HepG2 (cell line): ENCODE data around the gene HINFP. TPM values are rescaled to one million over a fixed set of nuclear protein-coding genes. Genes with fewer than 3 reads are reported as not detected.

Experiments
- AHDC1 ChIP-seq: sonication (generic); formaldehyde crosslinking; IDR thresholded peaks from 2 replicates; pipeline ENCODE4 v1.5.1; 2020; ENCODE audit warnings: mild to moderate bottlenecking, missing genetic modification reagents, borderline replicate concordance
- CBFB ChIP-seq: sonication (generic); formaldehyde crosslinking; IDR thresholded peaks from 2 replicates; pipeline ENCODE4 v1.4.0; 2020; ENCODE audit warnings: missing genetic modification reagents
- EEA1 ChIP-seq: sonication (generic); formaldehyde crosslinking; IDR thresholded peaks from 2 replicates; pipeline ENCODE4 v1.5.1; 2020; ENCODE audit warnings: mild to moderate bottlenecking, missing genetic modification reagents, borderline replicate concordance
- ISX ChIP-seq: sonication (generic); formaldehyde crosslinking; conservative IDR thresholded peaks from 2 replicates; pipeline ENCODE4 v1.5.0; 2020; ENCODE audit warnings: missing genetic modification reagents
- LBX2 ChIP-seq: sonication (generic); formaldehyde crosslinking; IDR thresholded peaks from 2 replicates; pipeline ENCODE4 v1.5.0; 2020; ENCODE audit warnings: missing genetic modification reagents, mild to moderate bottlenecking, borderline replicate concordance
- MAZ ChIP-seq, 2 experiments: sonication (generic) in 1 of 2; formaldehyde crosslinking in 1 of 2; IDR thresholded peaks; 2 replicates each; pipeline versions ENCODE4 v1.5.0 to v1.6.1; 2012 to 2020; ENCODE audit warnings: low read depth in 2 of 2, mild to moderate bottlenecking in 2 of 2, borderline replicate concordance in 1 of 2, improper control_type of control experiment in 1 of 2, low read length in 1 of 2, missing genetic modification reagents in 1 of 2, moderate library complexity in 1 of 2
- RBFOX2 ChIP-seq: fragments of 200-400 bp; formaldehyde crosslinking; IDR thresholded peaks from 2 replicates; pipeline ENCODE4 v1.6.1; 2017; ENCODE audit warnings: low read depth, mild to moderate bottlenecking, low read length
- SP1 ChIP-seq, 2 experiments: fragments of 450-650 bp in 1 of 2; sonication (generic) in 1 of 2; formaldehyde crosslinking in 1 of 2; IDR thresholded peaks; 2 replicates each; pipeline versions ENCODE4 v1.4.0 to v1.6.1; 2016 to 2020; ENCODE audit warnings: missing genetic modification reagents in 1 of 2
- ZFP37 ChIP-seq: sonication (generic); formaldehyde crosslinking; IDR thresholded peaks from 2 replicates; pipeline ENCODE4 v1.4.0; 2020; ENCODE audit warnings: missing genetic modification reagents, borderline replicate concordance
- ZNF317 ChIP-seq: sonication (generic); formaldehyde crosslinking; IDR thresholded peaks from 2 replicates; pipeline ENCODE4 v1.5.0; 2020; ENCODE audit warnings: mild to moderate bottlenecking, missing genetic modification reagents
- ZNF501 ChIP-seq: sonication (generic); formaldehyde crosslinking; IDR thresholded peaks from 2 replicates; pipeline ENCODE4 v1.5.1; 2020; ENCODE audit warnings: mild to moderate bottlenecking, moderate library complexity, missing genetic modification reagents
- ZNF616 ChIP-seq: sonication (generic); formaldehyde crosslinking; IDR thresholded peaks from 2 replicates; pipeline ENCODE4 v1.5.0; 2020; ENCODE audit warnings: low read depth, mild to moderate bottlenecking, missing genetic modification reagents
- ZNF619 ChIP-seq: sonication (generic); formaldehyde crosslinking; IDR thresholded peaks from 2 replicates; pipeline ENCODE4 v1.4.0; 2020; ENCODE audit warnings: mild to moderate bottlenecking, missing genetic modification reagents
- polyA plus RNA-seq, 8 experiments: library from polyadenylated mRNA; depleted of rRNA in 3 of 8; stranded (reverse) in 7 of 8; unstranded in 1 of 8; fragments of >200 nt; fragmentation: Illumina TruSeq in 4 of 8; extraction: Trizol in 4 of 8; gene quantifications; 2 replicates each; pipeline versions ENCODE4 v1.2.1 to v1.2.3, GENCODE V29; 2011 to 2016; ENCODE audit warnings: low read depth in 4 of 8, missing spikeins in 1 of 8, mixed read lengths in 1 of 8; ENCODE audit not compliant: insufficient read depth in 1 of 8
- total RNA-seq, 5 experiments: library from RNA; depleted of rRNA; stranded (reverse); fragments of >200 nt; fragmentation: Illumina TruSeq; extraction: Trizol; gene quantifications; 2 replicates each; pipeline ENCODE4 v1.2.3, GENCODE V29; 2016; ENCODE audit warnings: low read depth in 1 of 5
- TF ChIP-seq, protein P1 (sequence below): sonication (generic); formaldehyde crosslinking; IDR thresholded peaks from 2 replicates; pipeline ENCODE4 v1.9.0; 2021; ENCODE audit warnings: missing genetic modification reagents, borderline replicate concordance
- TF ChIP-seq, protein P2 (sequence below): IDR thresholded peaks from 2 replicates; pipeline ENCODE4 v1.6.1; 2016; ENCODE audit warnings: missing compliant biosample characterization, missing genetic modification reagents, borderline replicate concordance

Gene HINFP
- total and polyA plus RNA-seq, 2 of the 13 experiments (the other 11 are each of a cell fraction or from before 2014, with no cell fraction given), result 15.1 to 21.4 TPM

GRCh38 chr11:119121008-119121810, at the start of gene HINFP (continued):
- TF ChIP-seq, protein P1, sequence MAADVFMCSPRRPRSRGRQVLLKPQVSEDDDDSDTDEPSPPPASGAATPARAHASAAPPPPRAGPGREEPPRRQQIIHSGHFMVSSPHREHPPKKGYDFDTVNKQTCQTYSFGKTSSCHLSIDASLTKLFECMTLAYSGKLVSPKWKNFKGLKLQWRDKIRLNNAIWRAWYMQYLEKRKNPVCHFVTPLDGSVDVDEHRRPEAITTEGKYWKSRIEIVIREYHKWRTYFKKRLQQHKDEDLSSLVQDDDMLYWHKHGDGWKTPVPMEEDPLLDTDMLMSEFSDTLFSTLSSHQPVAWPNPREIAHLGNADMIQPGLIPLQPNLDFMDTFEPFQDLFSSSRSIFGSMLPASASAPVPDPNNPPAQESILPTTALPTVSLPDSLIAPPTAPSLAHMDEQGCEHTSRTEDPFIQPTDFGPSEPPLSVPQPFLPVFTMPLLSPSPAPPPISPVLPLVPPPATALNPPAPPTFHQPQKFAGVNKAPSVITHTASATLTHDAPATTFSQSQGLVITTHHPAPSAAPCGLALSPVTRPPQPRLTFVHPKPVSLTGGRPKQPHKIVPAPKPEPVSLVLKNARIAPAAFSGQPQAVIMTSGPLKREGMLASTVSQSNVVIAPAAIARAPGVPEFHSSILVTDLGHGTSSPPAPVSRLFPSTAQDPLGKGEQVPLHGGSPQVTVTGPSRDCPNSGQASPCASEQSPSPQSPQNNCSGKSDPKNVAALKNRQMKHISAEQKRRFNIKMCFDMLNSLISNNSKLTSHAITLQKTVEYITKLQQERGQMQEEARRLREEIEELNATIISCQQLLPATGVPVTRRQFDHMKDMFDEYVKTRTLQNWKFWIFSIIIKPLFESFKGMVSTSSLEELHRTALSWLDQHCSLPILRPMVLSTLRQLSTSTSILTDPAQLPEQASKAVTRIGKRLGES, result peak; percentile 60; the same call in 1 of the 2 replicates
- TF ChIP-seq MAZ (IDR thresholded peaks at IDR 0.05; ENCODE audit: borderline replicate concordance, low read depth, low read length), result 0 out of 2 replicates have a peak, but pooled peaks have one; percentile 39
- peak; percentile 48 for TF ChIP-seq MAZ (CRISPR knock-in tag; IDR thresholded peaks at IDR 0.05; ENCODE audit: low read depth)
- TF ChIP-seq AHDC1 (CRISPR knock-in tag), result no peak
- peak; percentile 72; the same call in 1 of the 2 replicates for TF ChIP-seq EEA1
- no peak for TF ChIP-seq LBX2 (CRISPR knock-in tag)
- peak; percentile 85 for TF ChIP-seq ZNF501 (CRISPR knock-in tag)
- peak; percentile 87 for TF ChIP-seq ZFP37 (CRISPR knock-in tag)
- TF ChIP-seq ZNF317, result no peak
- TF ChIP-seq SP1 (IDR thresholded peaks at IDR 0.05), result no peak
- TF ChIP-seq SP1 (CRISPR knock-in tag; IDR thresholded peaks at IDR 0.05), result peak; percentile 85
- TF ChIP-seq ZNF616 (CRISPR knock-in tag), result peak; percentile 72; the same call in 1 of the 2 replicates
- no peak for TF ChIP-seq CBFB (CRISPR knock-in tag)
- no peak for TF ChIP-seq ISX (CRISPR knock-in tag)
- TF ChIP-seq, protein P2, sequence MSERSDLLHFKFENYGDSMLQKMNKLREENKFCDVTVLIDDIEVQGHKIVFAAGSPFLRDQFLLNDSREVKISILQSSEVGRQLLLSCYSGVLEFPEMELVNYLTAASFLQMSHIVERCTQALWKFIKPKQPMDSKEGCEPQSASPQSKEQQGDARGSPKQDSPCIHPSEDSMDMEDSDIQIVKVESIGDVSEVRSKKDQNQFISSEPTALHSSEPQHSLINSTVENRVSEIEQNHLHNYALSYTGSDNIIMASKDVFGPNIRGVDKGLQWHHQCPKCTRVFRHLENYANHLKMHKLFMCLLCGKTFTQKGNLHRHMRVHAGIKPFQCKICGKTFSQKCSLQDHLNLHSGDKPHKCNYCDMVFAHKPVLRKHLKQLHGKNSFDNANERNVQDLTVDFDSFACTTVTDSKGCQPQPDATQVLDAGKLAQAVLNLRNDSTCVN (CRISPR knock-in tag), result no peak
- TF ChIP-seq ZNF619 (CRISPR knock-in tag), result no peak
- TF ChIP-seq RBFOX2, result peak; percentile 90
